Mesodermal cell (in vitro differentiated cells): ENCODE data around the gene FASTKD3.

ENCODE experiments used
- H3K27ac ChIP-seq: 2 replicates; pipeline ENCODE4 v1.7.0; 2013; ENCODE audit warnings: mild to moderate bottlenecking, low read depth, low read length, moderate library complexity; ENCODE audit not compliant: severe bottlenecking
- H3K36me3 ChIP-seq: 2 replicates; pipeline ENCODE4 v1.7.1; 2013; ENCODE audit warnings: mild to moderate bottlenecking, low read length, moderate library complexity; ENCODE audit not compliant: control insufficient read depth, insufficient read depth
- H3K4me1 ChIP-seq: one replicate; pipeline ENCODE4 v1.7.1; 2013; ENCODE audit warnings: mild to moderate bottlenecking, low read length; ENCODE audit not compliant: insufficient read depth, control insufficient read depth, poor library complexity, severe bottlenecking
- H3K4me3 ChIP-seq: 2 replicates; pipeline ENCODE4 v1.7.0; 2013; ENCODE audit warnings: low read length, control low read depth, mild to moderate bottlenecking; ENCODE audit not compliant: insufficient read depth, poor library complexity, severe bottlenecking; ENCODE audit errors: extremely low read depth
- H3K9me3 ChIP-seq: 2 replicates; pipeline ENCODE4 v1.7.1; 2013; ENCODE audit warnings: mild to moderate bottlenecking, low read length, moderate library complexity; ENCODE audit not compliant: control insufficient read depth
- WGBS, 2 experiments: methylation state at CpG; one replicate each; pipeline ENCODE4 v1.1.5; 2013; ENCODE audit warnings: missing lambda C conversion rate in 2 of 2; ENCODE audit not compliant: insufficient coverage in 2 of 2; 5-methylcytosine and 5-hydroxymethylcytosine counted together

FASTKD3 gene

DNA sequence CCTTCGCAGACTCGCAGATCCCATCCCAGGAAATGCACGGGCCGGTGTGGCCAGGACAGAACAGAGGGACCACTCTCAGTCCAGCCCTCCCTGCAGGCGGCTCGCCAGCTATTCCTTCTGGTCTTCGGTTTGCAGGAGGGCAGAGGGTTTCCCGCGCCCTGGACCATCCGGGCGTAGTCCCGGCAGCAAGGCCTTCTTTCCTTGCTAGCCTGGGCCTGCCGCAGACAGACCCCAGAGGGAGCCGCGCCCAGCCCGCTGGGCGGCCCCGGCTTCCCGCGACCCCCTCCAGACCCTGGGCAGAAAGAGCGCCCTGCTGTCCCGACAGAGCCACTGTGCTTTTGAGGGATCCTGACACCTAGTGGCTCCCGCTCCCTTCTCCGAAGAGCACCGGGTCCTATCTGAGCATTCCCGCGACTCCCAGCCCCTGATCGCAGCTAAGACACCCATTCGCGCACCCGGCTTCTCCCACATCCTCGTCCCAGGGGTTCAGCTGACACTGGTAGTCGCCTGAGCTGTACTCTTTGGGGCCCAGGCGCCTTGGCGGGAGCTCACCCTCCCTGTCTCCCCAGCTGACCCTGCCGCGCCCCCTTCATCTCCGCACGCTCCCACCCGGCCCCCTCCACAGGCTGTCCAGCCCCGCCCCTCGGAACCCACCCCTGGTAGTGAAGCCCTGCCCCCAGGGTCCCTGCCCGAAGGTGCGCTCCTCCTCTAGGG, 19.0 kb downstream of the FASTKD3 start:
- Histone ChIP-seq H3K4me1 (peaks cover 2% of the 10 kb centered on the region), H3K9me3 (no peaks in the 10 kb centered on the region), H3K4me3 (peak overlapping the region; percentile 47), H3K36me3 (no peaks in the 10 kb centered on the region), H3K27ac (no peak overlapping the region)
- WGBS, 2 experiments = 1 to 3% methylated on average over 34 to 41 of the region's 44 CpGs

DNA sequence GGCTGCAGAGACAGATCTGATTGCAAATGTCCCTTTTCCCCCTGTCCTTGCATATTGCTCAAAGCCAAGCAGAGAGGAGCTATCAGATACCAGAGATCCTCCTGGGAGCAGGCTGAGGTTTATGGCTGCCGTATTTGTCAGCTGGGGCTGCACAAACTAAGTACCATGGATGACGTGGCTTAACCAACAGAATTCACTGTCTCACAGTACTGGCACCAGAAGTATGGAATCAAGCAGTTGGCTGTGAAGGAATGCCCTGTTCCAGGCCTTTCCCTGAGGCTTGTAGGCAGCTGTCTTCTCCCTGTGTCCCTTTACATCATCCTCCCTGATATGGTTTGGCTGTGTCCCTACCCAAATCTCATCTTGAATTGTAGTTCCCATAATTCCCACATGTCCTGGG, 20.5 kb downstream of the FASTKD3 start:
- peaks cover 2% of the 10 kb centered on the region for H3K4me1 ChIP-seq
- no peak overlapping the region for H3K27ac ChIP-seq
- WGBS, 2 experiments = 95 to 100% methylated on average over 2 of the region's 2 CpGs
- H3K36me3 ChIP-seq = no peaks in the 10 kb centered on the region
- H3K9me3 ChIP-seq = no peaks in the 10 kb centered on the region
- H3K4me3 ChIP-seq = no peak overlapping the region

DNA sequence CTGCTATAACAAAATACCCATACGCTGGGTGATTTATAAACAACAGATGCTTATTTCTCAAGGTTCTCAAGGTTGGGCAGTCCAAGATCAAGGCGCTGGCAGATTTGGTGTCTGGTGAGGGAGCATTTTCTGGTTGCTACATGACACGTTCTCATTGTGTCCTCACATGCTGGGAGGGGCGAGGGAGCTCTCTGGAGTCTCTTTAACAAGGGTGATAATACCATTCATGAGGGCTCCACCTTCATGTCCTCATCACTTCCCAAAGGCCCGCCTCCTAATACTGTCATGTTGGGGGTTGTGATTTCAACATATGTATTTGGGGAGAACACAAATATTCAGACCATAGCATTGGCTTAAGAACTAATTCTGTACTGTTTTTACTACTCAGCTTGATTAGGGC, 22.5 kb downstream of the FASTKD3 start:
- 90% methylated on average over 2 of the region's 5 CpGs; no CpG with 5 or more reads in 1 of the 2 experiments for WGBS, 2 experiments
- Histone ChIP-seq H3K4me1 (peaks cover 2% of the 10 kb centered on the region), H3K27ac (no peak overlapping the region), H3K4me3 (no peak overlapping the region), H3K9me3 (no peaks in the 10 kb centered on the region), H3K36me3 (no peaks in the 10 kb centered on the region)

- no peak overlapping the region for H3K27ac ChIP-seq
- H3K36me3 ChIP-seq = no peaks in the 10 kb centered on the region
- H3K4me1 ChIP-seq = no peaks in the 10 kb centered on the region
- 89 to 96% methylated on average over 7 of the region's 7 CpGs for WGBS, 2 experiments
- no peaks in the 10 kb centered on the region for H3K9me3 ChIP-seq
- no peak overlapping the region for H3K4me3 ChIP-seq
These were observed 23.3 kb downstream of the FASTKD3 start for GRCh38 chr5:7845557-7845956.

- H3K4me1 ChIP-seq = no peaks in the 10 kb centered on the region
- H3K36me3 ChIP-seq = no peaks in the 10 kb centered on the region
- H3K9me3 ChIP-seq = no peaks in the 10 kb centered on the region
- H3K27ac ChIP-seq = no peak overlapping the region
- H3K4me3 ChIP-seq = no peak overlapping the region
These were observed 23.9 kb downstream of the FASTKD3 start for GRCh38 chr5:7844901-7845300.

GRCh38 chr5:7842531-7842930, 26.3 kb downstream of the FASTKD3 start:
- no peak overlapping the region for H3K27ac ChIP-seq
- no peaks in the 10 kb centered on the region for H3K36me3 ChIP-seq
- H3K4me1 ChIP-seq = no peaks in the 10 kb centered on the region
- no peak overlapping the region for H3K4me3 ChIP-seq
- WGBS, 2 experiments = 75 to 94% methylated on average over 2 of the region's 2 CpGs
- H3K9me3 ChIP-seq = no peaks in the 10 kb centered on the region

DNA sequence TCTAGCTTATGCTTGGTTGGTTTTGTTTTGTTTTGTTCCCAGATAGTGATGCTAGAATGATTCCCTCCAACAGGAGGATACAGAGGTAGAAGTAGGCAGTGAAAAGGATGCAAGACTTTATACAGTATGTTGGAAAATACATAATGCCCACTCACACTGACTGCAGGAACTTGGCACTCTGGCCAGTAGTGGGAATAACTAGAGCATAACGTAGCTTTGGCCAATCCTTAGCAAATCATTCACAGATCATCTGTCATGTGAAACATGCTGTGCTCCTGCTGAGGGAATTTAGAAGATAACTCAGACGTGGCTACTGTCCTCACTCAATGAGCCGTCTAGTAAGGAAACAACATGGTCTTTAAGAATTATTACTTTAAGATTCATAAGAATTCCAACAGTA, 31.4 kb downstream of the FASTKD3 start:
- 50 to 86% methylated on average over 1 to 2 of the region's 3 CpGs for WGBS, 2 experiments
- H3K4me3 ChIP-seq = no peak overlapping the region

GRCh38 chr5:7834982-7835381, 33.8 kb downstream of the FASTKD3 start:
- Histone ChIP-seq H3K36me3 (no peaks in the 10 kb centered on the region), H3K4me3 (no peak overlapping the region), H3K27ac (no peak overlapping the region), H3K9me3 (no peaks in the 10 kb centered on the region), H3K4me1 (no peaks in the 10 kb centered on the region)
- WGBS, 2 experiments = no CpG with 5 or more reads among the region's 4 CpGs

More for the DNA sequence above, 31.4 kb downstream of the FASTKD3 start:
- H3K4me1 ChIP-seq = no peaks in the 10 kb centered on the region
- no peaks in the 10 kb centered on the region for H3K9me3 ChIP-seq
- H3K27ac ChIP-seq = no peak overlapping the region
- no peaks in the 10 kb centered on the region for H3K36me3 ChIP-seq

GRCh38 chr5:7828269-7828668, 40.6 kb downstream of the FASTKD3 start:
- WGBS, 2 experiments = 81 to 92% methylated on average over 9 to 10 of the region's 10 CpGs
- no peaks in the 10 kb centered on the region for H3K9me3 ChIP-seq

GRCh38 chr5:7827610-7828009, 41.2 kb downstream of the FASTKD3 start:
- Histone ChIP-seq H3K36me3 (no peaks in the 10 kb centered on the region), H3K4me1 (no peaks in the 10 kb centered on the region), H3K27ac (no peak overlapping the region), H3K4me3 (no peak overlapping the region), H3K9me3 (no peaks in the 10 kb centered on the region)
- 93 to 96% methylated on average over 5 to 6 of the region's 6 CpGs for WGBS, 2 experiments

More at GRCh38 chr5:7828269-7828668, 40.6 kb downstream of the FASTKD3 start:
- no peak overlapping the region for H3K27ac ChIP-seq
- H3K36me3 ChIP-seq = no peaks in the 10 kb centered on the region
- no peak overlapping the region for H3K4me3 ChIP-seq
- no peaks in the 10 kb centered on the region for H3K4me1 ChIP-seq

- Histone ChIP-seq H3K4me1 (no peaks in the 10 kb centered on the region), H3K27ac (no peak overlapping the region), H3K36me3 (peaks cover 3% of the 10 kb centered on the region), H3K4me3 (no peak overlapping the region), H3K9me3 (no peaks in the 10 kb centered on the region)
- WGBS, 2 experiments = 94 to 97% methylated on average over 11 of the region's 11 CpGs
These were observed 43.2 kb downstream of the FASTKD3 start for GRCh38 chr5:7825630-7826029.
